NCI-H2227 (cell line): ENCODE results near the gene NDUFA7.
"Not testable (repeated sequence)": the region's sequence is repeated elsewhere in the genome, so short reads cannot be mapped to it uniquely, and the experiment has no call there.

Experiments
- DNase-seq: peaks from one replicate; lab custom pipeline; 2025; ENCODE audit not compliant: unreplicated experiment; lab: John Stamatoyannopoulos, UW

NDUFA7 gene

DNA sequence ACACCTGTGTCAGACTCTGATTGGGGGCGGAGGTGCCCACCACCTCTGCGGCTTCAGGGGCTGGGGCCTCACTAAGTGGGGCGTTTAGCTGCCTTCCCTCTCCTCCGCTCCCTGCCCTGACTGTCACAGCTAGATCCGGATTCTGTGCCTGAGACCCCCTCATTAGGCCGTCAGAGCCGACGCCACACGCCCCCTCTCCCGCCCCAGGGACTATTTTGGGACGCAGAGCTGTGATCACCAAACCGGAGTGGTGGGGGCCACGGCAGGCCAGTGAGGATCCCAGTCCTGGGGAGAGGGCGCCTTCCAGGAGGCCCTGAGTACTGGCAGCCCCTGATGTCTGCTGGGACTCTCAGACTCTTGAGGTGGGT, 21.1 kb upstream of the NDUFA7 start:
- DNase-seq: no peak

- DNase-seq: not testable (repeated sequence)
Measured at GRCh38 chr19:8341504-8341903, 20.3 kb upstream of the NDUFA7 start.

DNA sequence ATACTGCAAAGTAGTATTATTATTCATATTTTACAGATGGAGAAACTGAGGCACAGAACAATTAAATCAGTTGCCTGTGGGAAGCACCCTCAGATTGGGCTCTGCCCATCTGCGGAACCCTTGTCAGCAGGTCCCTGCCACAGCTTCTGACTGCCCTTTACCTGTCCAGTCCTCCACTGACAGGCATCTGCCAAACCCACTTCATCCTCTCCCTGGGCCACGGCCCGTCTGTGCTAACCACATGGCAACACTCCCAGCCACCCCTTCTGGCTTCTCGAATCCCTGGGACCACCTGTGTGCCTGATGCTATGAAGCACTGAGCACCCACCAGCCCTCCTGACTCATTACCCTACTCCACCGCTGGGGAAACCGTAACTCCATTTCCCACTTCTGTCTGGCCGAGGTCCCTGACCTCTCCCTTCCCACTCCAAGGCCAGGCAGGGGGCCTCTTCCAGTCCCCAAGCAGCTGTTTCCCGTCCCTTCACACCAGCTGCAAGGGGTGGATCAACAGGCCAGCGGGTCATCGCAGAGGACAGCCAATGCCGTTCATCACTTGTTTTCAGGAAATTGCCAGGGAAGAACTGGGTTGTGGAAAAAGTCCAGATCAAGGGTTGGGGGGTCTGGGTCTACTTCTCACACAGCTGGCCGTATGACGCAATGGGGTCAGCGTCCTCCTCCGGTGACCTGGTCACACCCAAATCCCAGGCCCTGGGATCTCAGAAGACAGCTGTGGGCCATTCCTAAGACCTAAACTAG, 19.3 kb upstream of the NDUFA7 start:
- no peak for DNase-seq

DNA sequence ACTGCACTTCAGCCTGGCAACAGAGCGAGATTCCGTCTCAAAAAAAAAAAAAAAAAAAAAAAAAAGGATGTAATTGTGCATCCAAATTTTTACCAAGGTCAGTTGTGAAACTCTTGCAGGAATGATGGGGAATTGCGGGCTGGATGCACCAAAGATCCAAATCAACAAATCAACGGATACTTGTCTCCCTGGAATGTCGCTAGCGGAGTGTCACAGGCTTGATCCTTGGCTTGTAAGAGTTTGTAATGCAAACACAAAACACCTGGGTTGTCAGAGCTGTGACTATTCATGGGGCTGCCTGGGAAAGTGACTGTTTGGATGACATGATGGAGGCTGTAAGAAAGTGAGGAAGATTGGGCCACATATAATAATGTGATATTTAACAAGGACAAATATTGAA, 17.7 kb upstream of the NDUFA7 start:
- DNase-seq: no peak

GRCh38 chr19:8337728-8338127, 16.6 kb upstream of the NDUFA7 start:
- DNase-seq: no peak

- no peak for DNase-seq
Measured at GRCh38 chr19:8336660-8337059, 15.5 kb upstream of the NDUFA7 start.

DNA sequence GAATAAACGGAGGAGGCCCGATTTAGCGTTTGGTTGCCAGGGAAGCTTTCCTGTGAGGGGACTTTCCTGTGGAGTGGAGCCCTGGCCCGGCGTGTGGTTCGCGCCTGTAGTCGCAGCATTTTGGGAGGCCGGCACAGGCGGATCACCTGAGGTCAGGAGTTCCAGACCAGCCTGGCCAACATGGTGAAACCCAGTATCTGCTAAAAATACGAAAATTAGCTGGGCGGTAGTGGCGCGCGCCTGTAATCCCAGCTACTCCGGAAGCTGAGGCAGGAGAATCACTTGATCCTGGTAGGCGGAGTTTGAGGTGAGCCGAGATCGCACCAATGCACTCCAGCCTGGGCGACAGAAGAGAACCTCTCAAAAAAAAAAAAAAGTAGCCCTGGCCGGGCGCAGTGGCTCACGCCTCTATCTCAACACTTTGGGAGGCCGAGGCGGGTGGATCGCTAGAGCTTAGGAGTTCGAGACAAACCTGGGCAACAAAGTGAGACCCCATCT, 14.9 kb upstream of the NDUFA7 start:
- DNase-seq: no peak

GRCh38 chr19:8335343-8336071, 14.3 kb upstream of the NDUFA7 start:
- peak; percentile 46 for DNase-seq

DNA sequence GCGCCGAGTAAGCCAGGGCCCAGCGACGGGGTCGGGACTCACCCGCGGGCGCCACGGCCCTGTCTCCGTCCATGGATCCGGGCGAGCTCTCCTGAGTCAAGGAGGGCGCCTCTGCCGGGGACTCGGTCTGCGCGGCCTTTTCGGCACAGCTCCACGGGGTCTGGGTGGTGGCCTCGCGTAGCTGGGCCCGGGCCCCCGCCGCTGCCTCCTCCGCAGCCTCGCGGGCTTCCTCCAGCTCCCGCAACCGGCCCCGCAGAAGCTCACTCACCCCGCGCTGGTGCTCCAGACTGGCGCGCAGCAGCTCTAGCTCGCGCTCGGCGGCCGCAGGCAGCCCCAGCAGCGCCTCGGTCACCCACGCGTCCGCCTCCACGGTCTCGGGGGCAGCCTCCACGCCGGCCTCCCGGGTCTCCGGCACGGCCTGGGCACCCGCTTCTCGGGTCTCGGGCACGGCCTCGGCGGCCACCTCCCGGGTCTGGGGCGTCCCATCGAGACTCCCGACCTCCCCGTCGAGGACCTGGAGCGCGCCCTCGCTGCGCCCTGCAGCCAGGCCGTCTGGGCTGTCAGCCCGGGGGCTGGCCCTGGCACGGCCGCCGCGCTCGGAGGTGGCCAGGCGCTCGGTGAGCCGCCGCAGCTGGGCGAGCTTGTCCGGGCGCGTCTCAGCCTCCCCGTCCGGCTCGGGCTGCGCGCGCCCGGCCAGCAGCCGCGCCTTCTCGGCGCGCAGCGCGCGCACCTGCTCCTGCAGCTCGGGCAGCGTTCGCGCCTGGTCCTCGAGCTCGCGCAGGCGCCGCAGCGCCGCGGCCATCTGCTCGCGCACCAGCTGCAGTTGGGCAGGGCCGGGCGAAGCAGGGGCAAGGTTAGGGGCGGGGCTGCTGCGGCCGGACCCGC, 13.5 kb upstream of the NDUFA7 start:
- peak; percentile 88 for DNase-seq

GRCh38 chr19:8333767-8334457, 12.7 kb upstream of the NDUFA7 start:
- peak; percentile 20 for DNase-seq

- DNase-seq: no peak
Measured at GRCh38 chr19:8332976-8333766, 12.0 kb upstream of the NDUFA7 start.

- DNase-seq: no peak
Measured at GRCh38 chr19:8331263-8331845, 10.2 kb upstream of the NDUFA7 start.

DNA sequence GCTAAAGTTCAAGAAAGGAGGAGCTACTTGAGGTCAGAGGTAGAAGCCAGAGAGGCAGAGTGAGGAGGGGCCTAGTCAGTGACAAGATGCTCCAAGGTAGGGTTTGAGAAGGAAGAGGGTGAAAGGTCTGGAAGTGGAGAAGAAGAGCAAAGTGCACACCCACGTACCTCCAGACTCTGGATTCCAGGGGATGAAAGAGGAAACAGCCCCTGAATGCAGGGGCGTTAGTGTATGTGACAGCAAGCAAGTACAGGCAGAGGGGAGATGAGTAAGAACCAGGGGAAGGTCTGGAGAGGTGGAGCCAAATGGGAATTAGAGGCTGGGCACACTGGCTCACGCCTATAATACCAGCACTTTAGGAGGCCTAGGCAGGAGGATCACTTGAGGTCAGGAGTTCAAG, 8.8 kb upstream of the NDUFA7 start:
- no peak for DNase-seq

- no peak for DNase-seq
Measured at GRCh38 chr19:8325454-8325853, 4.3 kb upstream of the NDUFA7 start.

DNA sequence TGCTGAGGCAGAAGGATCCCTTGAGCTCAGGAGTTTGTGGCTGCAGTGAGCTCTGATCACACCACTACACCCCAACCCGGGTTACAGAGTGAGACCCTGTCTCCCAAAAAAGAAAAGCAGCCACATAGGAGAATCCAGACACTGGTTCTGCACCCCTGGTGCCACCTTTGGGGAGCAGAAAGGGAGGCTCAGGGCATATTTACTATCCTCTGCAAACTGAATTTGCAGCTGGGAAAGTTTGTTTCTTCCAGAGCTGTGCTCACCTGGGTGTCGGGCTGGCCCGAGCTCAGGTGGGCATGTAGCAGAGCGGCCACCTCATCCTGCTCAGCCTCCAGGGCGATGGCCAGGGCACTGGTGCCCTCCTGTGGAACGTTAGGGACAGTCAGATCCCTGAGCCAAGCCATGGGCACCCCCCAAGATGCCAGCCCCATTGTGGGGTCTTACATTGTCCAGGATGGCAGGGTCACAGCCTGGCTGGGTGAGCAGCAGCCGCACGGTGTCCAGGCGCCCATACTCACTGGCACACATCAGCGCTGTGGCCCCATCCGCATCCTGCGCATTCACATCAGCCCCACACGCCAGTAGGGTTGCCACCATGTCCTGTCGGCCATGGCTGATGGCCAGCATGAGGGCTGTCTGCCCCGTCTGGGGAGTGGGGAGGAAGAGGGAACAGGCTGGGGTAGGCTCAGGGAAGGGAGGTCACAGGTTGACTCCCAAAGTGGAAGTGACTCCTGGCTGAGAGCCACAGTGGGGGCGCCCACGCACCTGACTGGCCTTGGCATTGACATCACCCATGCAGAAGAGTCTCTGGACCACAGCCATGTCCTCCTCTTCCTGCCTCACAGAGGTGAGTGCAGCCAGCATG, 3.2 kb upstream of the NDUFA7 start:
- no peak for DNase-seq

- no peak for DNase-seq
Measured at GRCh38 chr19:8323781-8324185, 2.6 kb upstream of the NDUFA7 start.

DNA sequence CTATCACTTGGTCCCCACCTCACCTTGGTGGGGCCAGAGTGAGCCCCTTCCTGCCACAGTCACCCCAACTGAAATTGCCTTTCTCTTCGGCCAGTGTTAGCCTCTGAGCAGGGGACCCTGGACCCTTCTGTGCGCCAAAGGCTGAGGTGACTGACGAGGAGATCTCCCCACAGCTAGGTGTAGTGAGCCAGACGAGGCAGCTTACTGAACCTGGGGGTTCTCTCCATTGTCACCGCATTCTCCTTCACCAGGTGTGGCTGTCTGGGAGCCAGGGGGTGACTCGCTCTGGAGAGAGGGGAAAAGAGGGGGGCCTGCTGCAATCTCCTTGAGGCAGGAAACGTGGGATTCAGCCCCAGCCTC, 1.4 kb upstream of the NDUFA7 start:
- no peak for DNase-seq

DNA sequence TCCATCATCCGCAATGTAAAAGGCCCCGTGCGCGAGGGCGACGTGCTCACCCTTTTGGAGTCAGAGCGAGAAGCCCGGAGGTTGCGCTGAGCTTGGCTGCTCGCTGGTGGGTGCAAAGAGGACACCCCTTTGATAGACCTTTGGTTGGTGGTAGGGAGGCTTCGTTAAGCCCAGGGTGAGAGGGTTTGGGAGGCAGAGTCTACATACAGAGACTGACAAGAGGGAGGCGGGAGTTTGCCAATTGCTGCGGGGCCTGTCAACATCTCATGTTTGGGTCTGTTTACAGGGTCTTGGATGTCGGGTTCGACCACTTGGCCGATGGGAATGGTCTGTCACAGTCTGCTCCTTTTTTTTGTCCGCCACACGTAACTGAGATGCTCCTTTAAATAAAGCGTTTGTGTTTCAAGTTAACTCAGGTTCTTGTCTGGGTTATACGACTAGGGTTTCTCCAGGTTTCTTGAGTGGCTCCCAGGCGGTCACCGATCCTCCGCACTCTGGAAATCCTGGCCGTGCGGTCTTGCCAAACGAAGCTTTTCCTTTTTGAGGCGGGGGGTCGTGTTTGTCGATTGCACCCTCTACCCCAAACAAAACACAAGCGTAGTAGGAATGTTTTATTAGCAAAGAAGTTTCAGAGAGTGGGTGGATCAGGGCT, 937 bp upstream of the NDUFA7 start:
- DNase-seq: no peak
